DOHH2 (cell line): ENCODE results near the gene ITCH.
"Not testable (repeated sequence)": the region's sequence is repeated elsewhere in the genome, so short reads cannot be mapped to it uniquely, and the experiment has no call there.

ENCODE experiments used
- H3F3A ChIP-seq: fragments of 200-600 bp; sonication (generic), shearing (Covaris generic); 2 replicates; pipeline ENCODE4 v1.6.0; 2016; ENCODE audit warnings: antibody characterized with exemption, mild to moderate bottlenecking; ENCODE audit not compliant: control insufficient read depth, insufficient read depth
- H3K27ac ChIP-seq: fragments of 200-600 bp; sonication (generic); 2 replicates; pipeline ENCODE4 v1.5.1; 2014; ENCODE audit warnings: low read depth, mild to moderate bottlenecking, low read length, moderate library complexity
- H3K27me3 ChIP-seq: fragments of 200-600 bp; sonication (generic); 2 replicates; pipeline ENCODE4 v1.6.1; 2014; ENCODE audit warnings: mild to moderate bottlenecking, low read length, mixed read lengths; ENCODE audit not compliant: control insufficient read depth
- H3K36me3 ChIP-seq: fragments of 200-600 bp; sonication (generic); 2 replicates; pipeline ENCODE4 v1.6.1; 2014; ENCODE audit warnings: mild to moderate bottlenecking, low read length, moderate library complexity, mixed read lengths; ENCODE audit not compliant: control insufficient read depth
- H3K4me1 ChIP-seq: fragments of 200-600 bp; sonication (generic); 2 replicates; pipeline ENCODE4 v1.6.1; 2014; ENCODE audit warnings: mild to moderate bottlenecking, low read length, mixed read lengths; ENCODE audit not compliant: control insufficient read depth
- H3K4me2 ChIP-seq: fragments of 200-600 bp; sonication (generic); 2 replicates; pipeline ENCODE4 v1.6.0; 2014; ENCODE audit warnings: mild to moderate bottlenecking, low read length, moderate library complexity
- H3K4me3 ChIP-seq: fragments of 200-600 bp; sonication (generic); 2 replicates; pipeline ENCODE4 v1.5.1; 2014; ENCODE audit warnings: mild to moderate bottlenecking, low read length, mixed read lengths
- H3K79me2 ChIP-seq: fragments of 200-600 bp; sonication (generic); 2 replicates; pipeline ENCODE4 v1.6.1; 2014; ENCODE audit warnings: mild to moderate bottlenecking, low read length, mixed read lengths; ENCODE audit not compliant: control insufficient read depth
- H3K9me2 ChIP-seq: fragments of 200-600 bp; sonication (generic); replicated peaks from 2 replicates; pipeline ENCODE4 v1.6.1; 2014; ENCODE audit warnings: mild to moderate bottlenecking, low read length, mixed read lengths; ENCODE audit not compliant: control insufficient read depth
- H3K9me3 ChIP-seq: fragments of 200-600 bp; sonication (generic); 2 replicates; pipeline ENCODE4 v1.6.1; 2014; ENCODE audit warnings: antibody characterized with exemption, low read length, mixed read lengths; ENCODE audit not compliant: control insufficient read depth, insufficient read depth
- H4K20me1 ChIP-seq: fragments of 200-600 bp; sonication (generic); 2 replicates; pipeline ENCODE4 v1.6.0; 2014; ENCODE audit warnings: low read depth, mild to moderate bottlenecking, antibody characterized with exemption, low read length, moderate library complexity; ENCODE audit not compliant: control insufficient read depth, insufficient read depth
- EZH2phosphoT487 ChIP-seq: fragments of 200-600 bp; sonication (generic); IDR thresholded peaks from 2 replicates; pipeline ENCODE4 v1.6.1; 2017; ENCODE audit warnings: borderline replicate concordance, mild to moderate bottlenecking, antibody characterized with exemption, low read length, moderate library complexity, mixed read lengths
- TF ChIP-seq, protein P1 (sequence below): fragments of 200-600 bp; sonication (generic); IDR thresholded peaks from one replicate; pipeline ENCODE4 v1.5.1; 2014; ENCODE audit warnings: antibody characterized with exemption, mild to moderate bottlenecking, low read depth, low read length; ENCODE audit not compliant: poor library complexity, severe bottlenecking

ITCH gene

DNA sequence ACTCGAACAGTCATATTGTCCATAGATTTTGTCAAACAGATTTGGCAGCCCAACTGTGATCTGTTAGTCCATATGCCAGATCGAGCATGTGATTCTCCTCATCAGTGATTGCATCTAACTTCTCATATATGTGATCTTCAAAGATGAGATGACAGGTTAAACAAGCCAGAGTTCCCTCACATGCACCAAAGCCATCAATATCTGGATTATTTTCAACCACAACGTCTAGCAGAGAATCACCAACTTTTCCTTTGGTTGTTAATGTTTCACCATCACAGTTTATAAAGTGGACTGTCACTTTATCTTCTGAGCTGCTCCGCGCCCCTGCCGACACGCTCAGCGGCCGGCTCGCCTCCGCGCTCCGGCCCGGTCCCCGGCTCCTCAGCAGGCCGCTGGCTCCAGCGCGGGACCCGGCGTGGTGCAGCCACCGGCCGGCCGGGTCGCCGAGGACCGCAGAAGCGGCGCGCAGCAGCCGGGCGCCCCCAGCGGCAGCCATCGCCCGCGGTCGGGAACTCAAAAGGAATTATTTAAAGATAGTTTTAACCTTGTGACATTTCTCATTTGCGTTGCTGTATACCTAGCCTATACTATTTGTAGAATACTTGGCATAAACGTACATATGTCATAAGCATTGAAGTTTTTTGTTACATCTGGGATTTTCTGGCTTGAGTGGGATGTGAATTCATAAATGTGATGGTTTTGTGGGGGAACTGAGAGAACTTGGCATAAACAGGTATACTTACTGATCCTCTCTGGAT is 113.1 kb downstream of the ITCH start:
- no peak overlapping the region for H3K4me3 ChIP-seq
- no peaks in the 10 kb centered on the region for H3K79me2 ChIP-seq
- peaks cover 4% of the 10 kb centered on the region; the same call in 1 of the 2 replicates for H4K20me1 ChIP-seq
- H3K27ac ChIP-seq: no peak overlapping the region
- peaks cover 6% of the 10 kb centered on the region for H3F3A ChIP-seq
- no peak overlapping the region for H3K4me2 ChIP-seq
- H3K9me2 ChIP-seq: no peaks in the 10 kb centered on the region
- H3K4me1 ChIP-seq: peaks cover 3% of the 10 kb centered on the region; the same call in 1 of the 2 replicates
- H3K27me3 ChIP-seq: no peaks in the 10 kb centered on the region
- TF ChIP-seq EZH2phosphoT487: no peak
- TF ChIP-seq, protein P1, sequence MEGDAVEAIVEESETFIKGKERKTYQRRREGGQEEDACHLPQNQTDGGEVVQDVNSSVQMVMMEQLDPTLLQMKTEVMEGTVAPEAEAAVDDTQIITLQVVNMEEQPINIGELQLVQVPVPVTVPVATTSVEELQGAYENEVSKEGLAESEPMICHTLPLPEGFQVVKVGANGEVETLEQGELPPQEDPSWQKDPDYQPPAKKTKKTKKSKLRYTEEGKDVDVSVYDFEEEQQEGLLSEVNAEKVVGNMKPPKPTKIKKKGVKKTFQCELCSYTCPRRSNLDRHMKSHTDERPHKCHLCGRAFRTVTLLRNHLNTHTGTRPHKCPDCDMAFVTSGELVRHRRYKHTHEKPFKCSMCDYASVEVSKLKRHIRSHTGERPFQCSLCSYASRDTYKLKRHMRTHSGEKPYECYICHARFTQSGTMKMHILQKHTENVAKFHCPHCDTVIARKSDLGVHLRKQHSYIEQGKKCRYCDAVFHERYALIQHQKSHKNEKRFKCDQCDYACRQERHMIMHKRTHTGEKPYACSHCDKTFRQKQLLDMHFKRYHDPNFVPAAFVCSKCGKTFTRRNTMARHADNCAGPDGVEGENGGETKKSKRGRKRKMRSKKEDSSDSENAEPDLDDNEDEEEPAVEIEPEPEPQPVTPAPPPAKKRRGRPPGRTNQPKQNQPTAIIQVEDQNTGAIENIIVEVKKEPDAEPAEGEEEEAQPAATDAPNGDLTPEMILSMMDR: peak; percentile 15
- peaks cover 49% of the 10 kb centered on the region for H3K36me3 ChIP-seq
- no peaks in the 10 kb centered on the region for H3K9me3 ChIP-seq

DNA sequence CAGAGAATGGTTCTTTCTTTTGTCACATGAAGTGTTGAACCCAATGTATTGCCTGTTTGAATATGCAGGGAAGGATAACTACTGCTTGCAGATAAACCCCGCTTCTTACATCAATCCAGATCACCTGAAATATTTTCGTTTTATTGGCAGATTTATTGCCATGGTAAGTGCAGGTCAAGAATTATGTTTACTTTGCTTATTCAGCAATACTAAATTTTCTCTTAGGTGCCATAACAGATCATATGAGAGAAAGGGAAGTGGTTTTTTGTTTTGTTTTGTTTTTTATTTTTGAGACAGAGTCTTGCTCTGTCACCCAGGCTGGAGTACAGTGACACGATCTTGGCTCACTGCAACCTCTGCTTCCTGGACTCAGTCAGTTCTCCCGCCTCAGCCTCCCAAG is 116.6 kb downstream of the ITCH start:
- H3K4me1 ChIP-seq: peaks cover 3% of the 10 kb centered on the region; the same call in 1 of the 2 replicates
- H3K36me3 ChIP-seq: peaks cover 66% of the 10 kb centered on the region

DNA sequence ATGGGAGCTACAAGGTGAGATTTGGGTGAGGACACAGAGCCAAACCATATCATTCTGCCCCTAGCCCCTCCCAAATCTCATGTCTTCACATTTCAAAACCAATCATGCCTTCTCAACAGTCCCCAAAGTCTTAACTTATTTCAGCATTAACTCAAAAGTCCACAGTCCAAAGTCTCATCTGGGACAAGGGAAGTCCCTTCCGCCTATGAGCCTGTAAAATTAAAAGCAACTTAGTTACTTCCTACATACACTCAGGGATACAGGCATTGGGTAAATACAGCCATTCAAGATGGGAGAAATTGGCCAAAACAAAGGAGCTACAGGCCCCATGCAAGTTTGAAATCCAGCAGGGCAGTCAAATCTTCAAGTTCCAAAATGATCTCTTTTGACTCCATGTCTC is 119.1 kb downstream of the ITCH start:
- not testable (repeated sequence) for H3K9me2 ChIP-seq, H3K4me1 ChIP-seq, H3K9me3 ChIP-seq, H3K27me3 ChIP-seq, H3K4me3 ChIP-seq, H3F3A ChIP-seq, H4K20me1 ChIP-seq, H3K27ac ChIP-seq, H3K4me2 ChIP-seq, H3K79me2 ChIP-seq
- peaks cover 59% of the 10 kb centered on the region for H3K36me3 ChIP-seq

More for the DNA sequence above, 116.6 kb downstream of the ITCH start:
- no peak overlapping the region for H3K4me2 ChIP-seq
- 0 out of 2 replicates have a peak, but pooled peaks cover 2% of the 10 kb centered on the region for H3K9me3 ChIP-seq
- H3K27ac ChIP-seq: no peak overlapping the region
- H3K9me2 ChIP-seq: no peaks in the 10 kb centered on the region
- H3K79me2 ChIP-seq: no peaks in the 10 kb centered on the region
- TF ChIP-seq, protein P1: no peak
- no peak for TF ChIP-seq EZH2phosphoT487
- H3K27me3 ChIP-seq: no peaks in the 10 kb centered on the region
- no peaks in the 10 kb centered on the region for H3F3A ChIP-seq
- H4K20me1 ChIP-seq: no peaks in the 10 kb centered on the region
- no peak overlapping the region for H3K4me3 ChIP-seq

DNA sequence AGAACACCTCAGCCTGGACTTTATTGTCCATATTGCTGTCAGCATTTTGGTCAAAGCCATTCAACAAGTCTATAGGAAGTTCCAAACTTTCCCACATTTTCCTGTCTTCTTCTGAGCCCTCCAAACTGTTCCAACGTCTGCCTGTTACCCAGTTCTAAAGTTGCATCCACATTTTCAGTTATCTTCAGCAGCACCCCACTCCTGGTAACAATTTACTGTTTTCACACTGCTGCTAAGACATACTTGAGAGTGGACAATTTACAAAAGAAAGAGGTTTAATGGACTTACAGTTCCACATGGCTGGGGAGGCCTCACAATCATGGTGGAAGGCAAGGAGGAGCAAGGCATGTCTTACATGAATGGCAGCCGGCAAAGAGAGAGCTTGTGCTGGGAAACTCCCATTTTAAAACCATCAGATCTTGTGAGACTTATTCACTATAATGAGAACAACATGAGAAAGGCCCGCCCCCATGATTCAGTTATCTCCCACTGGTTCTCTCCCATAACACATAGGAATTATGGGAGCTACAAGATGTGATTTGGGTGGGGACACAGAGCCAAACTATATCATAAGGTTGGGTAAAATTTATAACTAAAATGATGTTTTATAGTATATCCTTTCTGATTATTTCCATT is 120.6 kb downstream of the ITCH start:
- H3K27me3 ChIP-seq, H3K4me1 ChIP-seq, H3K4me2 ChIP-seq, H3K79me2 ChIP-seq, H3K9me2 ChIP-seq, H3K27ac ChIP-seq, H3F3A ChIP-seq, H3K9me3 ChIP-seq, H4K20me1 ChIP-seq, H3K4me3 ChIP-seq: not testable (repeated sequence)
- peaks cover 58% of the 10 kb centered on the region for H3K36me3 ChIP-seq
